ENCODE results near the gene FHIP1B. TPM values are rescaled to one million over a fixed set of nuclear protein-coding genes. Genes with fewer than 3 reads are reported as not detected.

Gene FHIP1B
- total RNA-seq, 1 donor: 15.1 TPM

DNA sequence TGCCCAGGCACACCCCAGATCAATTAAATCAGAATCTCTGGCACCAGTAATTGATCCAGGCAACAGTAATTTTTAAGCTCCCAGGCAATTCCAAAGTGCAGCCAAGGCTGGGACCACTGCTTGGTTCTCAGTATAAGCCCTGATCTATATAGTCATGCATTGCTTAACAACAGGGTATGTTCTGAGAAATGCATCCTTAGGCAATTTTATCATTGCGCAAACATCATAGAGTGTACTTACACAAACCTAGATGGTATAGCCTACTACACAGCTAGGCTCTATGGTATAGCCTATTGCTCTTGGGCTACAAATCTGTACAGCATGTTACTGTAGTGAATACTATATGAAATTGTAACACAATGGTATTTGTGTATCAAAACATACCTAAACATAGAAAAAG, 29.7 kb downstream of the FHIP1B start:
- peak; percentile 52 for DNase-seq (ENCODE audit: low read depth)
- H3K4me3 ChIP-seq (ENCODE audit: low read depth, low read length): no peak overlapping the region
- TF ChIP-seq, protein P1, sequence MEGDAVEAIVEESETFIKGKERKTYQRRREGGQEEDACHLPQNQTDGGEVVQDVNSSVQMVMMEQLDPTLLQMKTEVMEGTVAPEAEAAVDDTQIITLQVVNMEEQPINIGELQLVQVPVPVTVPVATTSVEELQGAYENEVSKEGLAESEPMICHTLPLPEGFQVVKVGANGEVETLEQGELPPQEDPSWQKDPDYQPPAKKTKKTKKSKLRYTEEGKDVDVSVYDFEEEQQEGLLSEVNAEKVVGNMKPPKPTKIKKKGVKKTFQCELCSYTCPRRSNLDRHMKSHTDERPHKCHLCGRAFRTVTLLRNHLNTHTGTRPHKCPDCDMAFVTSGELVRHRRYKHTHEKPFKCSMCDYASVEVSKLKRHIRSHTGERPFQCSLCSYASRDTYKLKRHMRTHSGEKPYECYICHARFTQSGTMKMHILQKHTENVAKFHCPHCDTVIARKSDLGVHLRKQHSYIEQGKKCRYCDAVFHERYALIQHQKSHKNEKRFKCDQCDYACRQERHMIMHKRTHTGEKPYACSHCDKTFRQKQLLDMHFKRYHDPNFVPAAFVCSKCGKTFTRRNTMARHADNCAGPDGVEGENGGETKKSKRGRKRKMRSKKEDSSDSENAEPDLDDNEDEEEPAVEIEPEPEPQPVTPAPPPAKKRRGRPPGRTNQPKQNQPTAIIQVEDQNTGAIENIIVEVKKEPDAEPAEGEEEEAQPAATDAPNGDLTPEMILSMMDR (IDR thresholded peaks at IDR 0.05; ENCODE audit: insufficient read depth, low read depth, low read length): no peak

DNA sequence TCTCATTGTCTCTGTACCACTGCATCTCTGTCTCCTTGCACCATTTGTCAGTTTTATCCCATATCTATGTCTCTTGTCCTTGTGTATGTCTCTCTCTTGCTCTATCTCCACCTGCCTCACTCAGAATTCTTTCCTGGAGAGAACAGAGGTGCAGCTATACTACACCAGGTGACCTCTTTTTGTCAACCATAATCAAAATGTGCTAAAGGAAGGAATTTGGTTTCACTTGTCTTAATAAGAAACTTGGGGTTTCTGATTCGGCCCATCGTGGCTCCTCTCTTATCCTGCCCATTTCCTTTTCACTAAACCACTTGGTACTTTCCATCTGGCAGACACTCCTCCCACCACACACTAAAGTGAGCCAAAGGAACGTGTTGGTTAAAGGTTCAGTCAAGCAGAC, 31.1 kb downstream of the FHIP1B start:
- no peak overlapping the region for H3K4me3 ChIP-seq (ENCODE audit: low read depth, low read length)
- TF ChIP-seq, protein P1 (IDR thresholded peaks at IDR 0.05; ENCODE audit: insufficient read depth, low read depth, low read length): no peak
- no peak for DNase-seq (ENCODE audit: low read depth)

DNA sequence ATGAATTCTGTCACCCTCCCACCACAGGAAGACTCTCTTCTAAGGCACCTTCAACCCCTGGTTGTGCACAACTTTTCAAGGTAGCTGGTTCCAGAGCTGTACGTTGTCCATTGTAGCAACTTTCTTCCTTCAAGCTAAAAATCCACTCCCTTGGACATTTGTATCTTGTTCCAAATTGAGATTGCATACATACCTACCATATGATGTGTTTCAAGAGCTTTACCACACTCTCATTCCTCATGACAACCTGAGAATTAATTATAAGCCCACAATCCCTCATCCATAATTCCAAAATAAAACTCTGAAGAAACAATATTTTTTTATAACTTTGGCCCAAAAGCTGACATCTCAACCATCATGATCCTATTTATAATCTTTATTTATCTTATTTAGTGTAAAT, 32.4 kb downstream of the FHIP1B start:
- TF ChIP-seq, protein P1 (IDR thresholded peaks at IDR 0.05; ENCODE audit: insufficient read depth, low read depth, low read length): no peak
- H3K4me3 ChIP-seq (ENCODE audit: low read depth, low read length): no peak overlapping the region
- DNase-seq (ENCODE audit: low read depth): no peak

GRCh38 chr11:6201481-6201880, 33.0 kb downstream of the FHIP1B start:
- H3K4me3 ChIP-seq (ENCODE audit: low read depth, low read length): no peak overlapping the region
- DNase-seq (ENCODE audit: low read depth): peak; percentile 54
- TF ChIP-seq, protein P1 (IDR thresholded peaks at IDR 0.05; ENCODE audit: insufficient read depth, low read depth, low read length): no peak

DNA sequence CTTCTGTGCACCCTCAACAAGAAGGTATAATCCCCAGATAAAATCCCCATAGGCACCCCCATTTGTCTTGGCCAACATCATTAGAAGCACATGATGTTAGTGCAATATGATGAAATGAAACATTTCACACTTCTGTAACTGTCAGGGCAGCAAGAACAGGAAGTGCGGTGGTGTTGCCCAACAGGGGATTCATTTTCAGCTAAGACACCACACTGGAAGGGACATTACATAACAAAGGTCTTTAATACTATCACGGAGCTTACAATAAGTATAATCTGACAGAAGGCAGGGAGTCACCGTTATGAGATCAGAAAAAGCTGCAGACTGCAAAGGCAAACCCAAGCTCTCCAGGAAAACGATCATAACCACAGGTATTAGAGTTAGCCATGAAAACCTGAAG, 33.5 kb downstream of the FHIP1B start:
- no peak overlapping the region for H3K4me3 ChIP-seq (ENCODE audit: low read depth, low read length)
- TF ChIP-seq, protein P1 (IDR thresholded peaks at IDR 0.05; ENCODE audit: insufficient read depth, low read depth, low read length): no peak
- peak; percentile 77 for DNase-seq (ENCODE audit: low read depth)

DNA sequence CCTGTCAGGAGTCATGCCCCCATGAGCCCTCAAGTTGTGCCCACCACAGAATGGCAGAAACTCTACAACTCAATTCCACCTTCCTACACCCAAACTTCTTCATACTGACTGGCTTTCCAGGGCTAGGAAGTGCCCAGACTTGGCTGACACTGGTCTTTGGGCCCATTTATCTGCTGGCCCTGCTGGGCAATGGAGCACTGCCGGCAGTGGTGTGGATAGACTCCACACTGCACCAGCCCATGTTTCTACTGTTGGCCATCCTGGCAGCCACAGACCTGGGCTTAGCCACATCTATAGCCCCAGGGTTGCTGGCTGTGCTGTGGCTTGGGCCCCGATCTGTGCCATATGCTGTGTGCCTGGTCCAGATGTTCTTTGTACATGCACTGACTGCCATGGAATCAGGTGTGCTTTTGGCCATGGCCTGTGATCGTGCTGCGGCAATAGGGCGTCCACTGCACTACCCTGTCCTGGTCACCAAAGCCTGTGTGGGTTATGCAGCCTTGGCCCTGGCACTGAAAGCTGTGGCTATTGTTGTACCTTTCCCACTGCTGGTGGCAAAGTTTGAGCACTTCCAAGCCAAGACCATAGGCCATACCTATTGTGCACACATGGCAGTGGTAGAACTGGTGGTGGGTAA, 35.1 kb downstream of the FHIP1B start, which contains the start of gene OR52W1:
TSS of gene OR52W1 (plus strand) at position 51 of the 637 bp plus-strand sequence. CDS start at position 51, 0 bp downstream.
- DNase-seq (ENCODE audit: low read depth): no peak
- TF ChIP-seq, protein P1 (IDR thresholded peaks at IDR 0.05; ENCODE audit: insufficient read depth, low read depth, low read length): no peak

More for the DNA sequence above, 35.1 kb downstream of the FHIP1B start, which contains the start of gene OR52W1:
- no peak within 1 kb of the TSS for H3K4me3 ChIP-seq (ENCODE audit: low read depth, low read length)
